ENCODE data around the gene MKLN1. TPM values are rescaled to one million over a fixed set of nuclear protein-coding genes. Genes with fewer than 3 reads are reported as not detected.
A peak's percentile ranks its signal among the peaks of the same experiment; 100 is the strongest.

The MKLN1 gene
- 59.3 and 70.5 TPM in 2 replicates for total RNA-seq
- 33.8 and 39.8 TPM in 2 replicates for polyA plus RNA-seq

DNA sequence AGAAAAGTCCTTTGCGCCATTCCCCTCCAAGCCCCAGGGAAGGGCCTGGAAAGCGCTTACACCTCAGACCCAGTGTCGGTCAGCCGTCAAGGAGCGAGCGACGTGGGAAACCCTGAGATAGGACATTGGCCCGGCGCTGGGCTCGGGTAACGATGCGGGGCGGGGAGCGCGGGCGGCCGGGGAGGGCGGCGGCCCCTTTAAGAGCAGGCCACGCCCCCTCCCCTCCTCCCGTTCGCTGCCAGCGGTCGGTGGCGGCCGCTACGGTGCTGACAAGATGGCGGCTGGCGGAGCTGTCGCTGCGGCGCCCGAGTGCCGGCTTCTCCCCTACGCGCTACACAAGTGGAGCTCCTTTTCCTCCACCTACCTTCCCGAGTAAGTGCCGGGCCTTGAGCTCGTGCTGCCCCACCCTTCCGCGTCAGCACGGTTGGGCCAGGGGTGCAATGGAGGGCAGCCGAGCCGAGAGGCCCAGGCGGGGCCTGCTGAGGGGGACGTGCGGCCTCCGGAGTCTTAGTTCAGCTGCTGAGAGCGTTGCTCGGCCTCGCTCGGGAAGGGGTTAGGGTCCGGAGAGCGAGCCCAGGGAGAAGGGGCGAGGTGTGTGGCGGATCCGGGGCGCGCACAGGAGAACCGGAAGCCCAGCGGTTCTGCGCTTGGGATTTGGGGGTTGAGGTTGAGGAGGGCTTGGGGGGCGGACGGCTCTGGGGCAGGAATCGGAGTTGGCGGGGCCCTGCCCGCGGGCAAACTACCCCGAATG, at the start of gene MKLN1:
MKLN1 (plus strand) TSS at position 251 of the 751 bp plus-strand sequence; CDS start at position 275, 24 bp downstream.
- TF ChIP-seq EZH2phosphoT487 (IDR thresholded peaks at IDR 0.05; ENCODE audit: low read depth, severe bottlenecking, unreplicated experiment) (no peak), EZH2 (IDR thresholded peaks at IDR 0.05; ENCODE audit: borderline replicate concordance) (no peak)
- TF ChIP-seq, protein P1, sequence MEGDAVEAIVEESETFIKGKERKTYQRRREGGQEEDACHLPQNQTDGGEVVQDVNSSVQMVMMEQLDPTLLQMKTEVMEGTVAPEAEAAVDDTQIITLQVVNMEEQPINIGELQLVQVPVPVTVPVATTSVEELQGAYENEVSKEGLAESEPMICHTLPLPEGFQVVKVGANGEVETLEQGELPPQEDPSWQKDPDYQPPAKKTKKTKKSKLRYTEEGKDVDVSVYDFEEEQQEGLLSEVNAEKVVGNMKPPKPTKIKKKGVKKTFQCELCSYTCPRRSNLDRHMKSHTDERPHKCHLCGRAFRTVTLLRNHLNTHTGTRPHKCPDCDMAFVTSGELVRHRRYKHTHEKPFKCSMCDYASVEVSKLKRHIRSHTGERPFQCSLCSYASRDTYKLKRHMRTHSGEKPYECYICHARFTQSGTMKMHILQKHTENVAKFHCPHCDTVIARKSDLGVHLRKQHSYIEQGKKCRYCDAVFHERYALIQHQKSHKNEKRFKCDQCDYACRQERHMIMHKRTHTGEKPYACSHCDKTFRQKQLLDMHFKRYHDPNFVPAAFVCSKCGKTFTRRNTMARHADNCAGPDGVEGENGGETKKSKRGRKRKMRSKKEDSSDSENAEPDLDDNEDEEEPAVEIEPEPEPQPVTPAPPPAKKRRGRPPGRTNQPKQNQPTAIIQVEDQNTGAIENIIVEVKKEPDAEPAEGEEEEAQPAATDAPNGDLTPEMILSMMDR (IDR thresholded peaks at IDR 0.05; ENCODE audit: poor library complexity) = no peak
- Histone ChIP-seq H3K9me2 (replicated peaks; ENCODE audit: insufficient read depth) (no peaks in the 10 kb centered on the region), H3K9me3 (ENCODE audit: low read depth) (no peaks in the 10 kb centered on the region), H3K27ac (peak within 1 kb of the TSS; percentile 99), H3K27me3 (no peaks in the 10 kb centered on the region), H3K4me1 (ENCODE audit: insufficient read depth) (peaks cover 18% of the 10 kb centered on the region), H2AFZ (peak within 1 kb of the TSS; percentile 89), H3K36me3 (replicated peaks; ENCODE audit: insufficient read depth, low read depth) (no peaks in the 10 kb centered on the region), H4K20me1 (ENCODE audit: insufficient read depth, poor library complexity, severe bottlenecking) (peaks cover 35% of the 10 kb centered on the region), H3K4me3 (peak within 1 kb of the TSS; percentile 69), H3K4me2 (peak within 1 kb of the TSS; percentile 78), H3K79me2 (peaks cover 56% of the 10 kb centered on the region)
- peak; percentile 98 for DNase-seq (ENCODE audit: low spot score)
- 2% methylated on average over 44 of the region's 69 CpGs for WGBS (ENCODE audit: low lambda C conversion rate, missing lambda C conversion rate)

DNA sequence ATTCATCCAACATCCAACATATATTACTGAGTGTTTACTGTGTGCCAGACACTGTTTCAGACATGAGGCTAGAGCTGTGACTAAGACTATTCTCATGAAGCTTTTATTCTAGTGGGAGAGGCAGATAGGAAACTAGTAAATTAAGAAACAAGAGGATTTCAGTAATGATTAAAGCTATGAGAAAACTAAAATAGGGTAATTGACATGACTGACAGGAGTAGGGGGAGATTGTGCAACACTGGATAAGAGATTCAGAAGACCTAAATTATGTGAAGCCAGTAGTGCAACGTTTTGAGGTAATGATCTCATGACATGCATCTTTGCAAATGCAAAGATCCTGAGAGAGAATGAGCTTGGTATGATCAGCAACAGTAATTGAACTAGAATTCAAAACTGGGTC, 48.6 kb upstream of the MKLN1 start:
- Histone ChIP-seq H3K36me3 (replicated peaks; ENCODE audit: insufficient read depth, low read depth) (no peaks in the 10 kb centered on the region), H2AFZ (no peak overlapping the region), H3K79me2 (no peaks in the 10 kb centered on the region), H3K4me3 (no peak overlapping the region), H3K4me1 (ENCODE audit: insufficient read depth) (no peaks in the 10 kb centered on the region), H3K27me3 (no peaks in the 10 kb centered on the region), H3K27ac (no peak overlapping the region), H3K4me2 (no peak overlapping the region), H3K9me2 (replicated peaks; ENCODE audit: insufficient read depth) (no peaks in the 10 kb centered on the region), H4K20me1 (ENCODE audit: insufficient read depth, poor library complexity, severe bottlenecking) (no peaks in the 10 kb centered on the region), H3K9me3 (ENCODE audit: low read depth) (no peaks in the 10 kb centered on the region)
- 60% methylated on average over 1 of the region's 1 CpG for WGBS (ENCODE audit: low lambda C conversion rate, missing lambda C conversion rate)
- no peak for DNase-seq (ENCODE audit: low spot score)
- TF ChIP-seq EZH2 (IDR thresholded peaks at IDR 0.05; ENCODE audit: borderline replicate concordance) (no peak), EZH2phosphoT487 (IDR thresholded peaks at IDR 0.05; ENCODE audit: low read depth, severe bottlenecking, unreplicated experiment) (no peak)
- TF ChIP-seq, protein P1 (IDR thresholded peaks at IDR 0.05; ENCODE audit: poor library complexity) = no peak

DNA sequence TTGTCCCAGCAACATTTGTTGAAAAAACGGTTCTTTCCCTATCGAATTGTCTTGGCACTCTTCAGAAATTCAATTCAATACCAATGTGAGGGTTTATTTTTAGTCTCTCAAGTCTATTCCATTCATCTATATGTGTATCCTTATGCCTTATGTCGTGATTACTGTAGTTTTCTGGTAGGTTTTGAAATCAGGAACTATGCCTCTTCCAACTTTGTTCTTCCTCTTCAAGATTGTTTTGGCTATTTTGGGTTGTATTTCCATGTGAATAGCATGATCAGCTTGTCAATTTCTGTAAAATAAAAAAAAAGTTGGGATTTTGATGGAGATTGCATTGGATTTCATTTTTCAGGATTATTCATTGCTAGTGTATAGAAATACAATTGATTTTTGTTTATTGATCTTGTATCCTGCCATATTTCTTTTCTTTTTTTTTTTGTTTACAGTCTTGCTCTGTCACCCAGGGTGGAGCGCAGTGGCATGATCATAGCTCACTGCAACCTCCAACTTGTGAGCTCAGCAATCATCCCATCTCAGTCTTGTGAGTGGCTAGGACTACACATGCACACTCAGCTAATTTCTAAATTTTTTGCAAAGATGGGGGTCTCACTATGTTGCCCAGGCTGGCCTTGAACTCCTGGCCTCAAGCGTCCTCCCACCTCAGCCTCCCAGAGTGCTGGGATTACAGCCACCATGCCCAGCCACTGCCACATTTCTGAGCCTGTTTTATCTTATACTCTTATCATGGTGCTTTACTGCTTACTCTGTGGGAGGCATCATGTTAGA, 46.2 kb upstream of the MKLN1 start:
- Histone ChIP-seq H2AFZ (no peak overlapping the region), H3K36me3 (replicated peaks; ENCODE audit: insufficient read depth, low read depth) (no peaks in the 10 kb centered on the region), H3K79me2 (no peaks in the 10 kb centered on the region), H3K4me3 (no peak overlapping the region), H3K27me3 (no peaks in the 10 kb centered on the region), H3K9me2 (replicated peaks; ENCODE audit: insufficient read depth) (no peaks in the 10 kb centered on the region), H3K4me2 (no peak overlapping the region), H4K20me1 (ENCODE audit: insufficient read depth, poor library complexity, severe bottlenecking) (no peaks in the 10 kb centered on the region), H3K4me1 (ENCODE audit: insufficient read depth) (no peaks in the 10 kb centered on the region), H3K9me3 (ENCODE audit: low read depth) (no peaks in the 10 kb centered on the region), H3K27ac (no peak overlapping the region)
- TF ChIP-seq, protein P1 (IDR thresholded peaks at IDR 0.05; ENCODE audit: poor library complexity) = no peak
- no peak for TF ChIP-seq EZH2 (IDR thresholded peaks at IDR 0.05; ENCODE audit: borderline replicate concordance)
- TF ChIP-seq EZH2phosphoT487 (IDR thresholded peaks at IDR 0.05; ENCODE audit: low read depth, severe bottlenecking, unreplicated experiment) = no peak
- no peak for DNase-seq (ENCODE audit: low spot score)
- 90% methylated on average over 5 of the region's 5 CpGs for WGBS (ENCODE audit: low lambda C conversion rate, missing lambda C conversion rate)
